ENCODE measurements around the gene RBMX2.
A peak's percentile ranks its signal among the peaks of the same experiment; 100 is the strongest.
"Not testable (repeated sequence)": the region's sequence is repeated elsewhere in the genome, so short reads cannot be mapped to it uniquely, and the experiment has no call there.

The RBMX2 gene

GRCh38 chrX:130401415-130402207 is at the start of gene RBMX2:
RBMX2 (plus strand) TSS chrX:130401987; CDS start chrX:130402033, 46 bp downstream.
- peak; percentile 36 to 40 for DNase-seq (ENCODE audit: low read depth in 2 of 2)

DNA sequence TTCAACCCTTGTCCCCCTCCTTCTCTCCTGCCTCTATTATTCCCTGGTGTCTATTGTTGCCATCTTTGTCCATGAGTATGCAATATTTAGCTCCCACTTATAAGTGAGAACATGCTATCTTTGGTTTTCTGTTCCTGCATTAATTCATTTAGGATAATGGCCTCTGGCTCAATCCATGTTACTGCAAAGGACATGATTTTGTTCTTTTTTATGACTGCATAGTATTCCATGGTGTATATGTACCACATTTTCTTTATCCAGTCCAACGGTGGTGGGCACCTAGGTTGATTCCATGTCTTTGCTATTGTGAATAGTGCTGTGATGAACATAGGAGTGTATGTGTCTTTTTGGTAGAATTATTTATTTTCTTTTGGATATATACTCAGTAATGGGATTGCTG is 49.7 kb upstream of the RBMX2 start:
- not testable (repeated sequence) for DNase-seq (ENCODE audit: low read depth in 2 of 2)

DNA sequence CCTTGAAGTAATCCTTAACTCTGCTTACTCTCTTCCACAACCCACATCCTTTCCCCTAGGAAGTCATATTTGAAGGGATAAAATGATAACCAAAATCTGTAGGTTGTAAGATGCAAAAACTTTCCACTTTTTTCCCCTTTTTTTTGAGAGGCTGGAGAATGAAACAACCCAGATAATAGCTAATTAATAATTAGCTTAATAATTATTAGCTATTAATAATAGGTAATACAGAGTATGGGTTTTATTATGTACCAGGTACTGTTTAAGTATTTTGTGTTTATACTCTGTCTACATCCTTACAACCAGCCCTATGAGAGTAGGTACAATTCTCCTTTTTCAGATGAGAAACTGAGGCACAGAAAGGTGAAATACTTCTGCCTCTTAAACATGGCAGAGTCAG is 25.7 kb upstream of the RBMX2 start:
- no peak for DNase-seq (ENCODE audit: low read depth in 2 of 2)

DNA sequence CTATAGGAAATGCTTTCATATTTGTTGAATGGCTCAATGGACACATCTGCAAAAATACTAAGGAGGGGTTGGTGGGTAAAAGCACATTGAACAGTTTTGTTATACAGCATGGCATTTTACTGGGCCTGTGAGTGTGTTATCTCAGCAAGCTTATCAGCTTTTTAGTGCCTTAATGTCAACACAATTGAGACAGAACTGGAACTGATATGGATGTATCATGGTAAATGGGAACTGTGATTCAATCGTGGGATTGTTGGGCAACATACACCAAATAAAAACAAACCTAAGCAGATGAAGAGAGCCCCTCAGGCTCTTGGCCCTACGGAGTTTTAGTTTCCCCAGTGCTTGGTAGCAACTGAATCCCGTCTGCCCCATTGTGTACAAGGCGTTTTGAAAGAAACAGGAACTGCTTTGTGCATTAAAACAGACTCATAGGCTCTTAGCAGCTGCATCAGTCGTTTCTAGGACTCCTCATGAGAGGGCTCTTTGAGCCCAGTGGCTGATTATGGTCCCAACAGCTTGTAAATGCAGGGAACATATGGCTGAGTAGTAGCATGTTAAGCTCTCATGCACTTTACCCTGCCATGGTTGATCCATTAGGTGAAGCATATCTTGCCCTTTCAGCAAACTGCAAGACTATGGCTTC is 23.6 kb upstream of the RBMX2 start:
- no peak for DNase-seq (ENCODE audit: low read depth in 2 of 2)

DNA sequence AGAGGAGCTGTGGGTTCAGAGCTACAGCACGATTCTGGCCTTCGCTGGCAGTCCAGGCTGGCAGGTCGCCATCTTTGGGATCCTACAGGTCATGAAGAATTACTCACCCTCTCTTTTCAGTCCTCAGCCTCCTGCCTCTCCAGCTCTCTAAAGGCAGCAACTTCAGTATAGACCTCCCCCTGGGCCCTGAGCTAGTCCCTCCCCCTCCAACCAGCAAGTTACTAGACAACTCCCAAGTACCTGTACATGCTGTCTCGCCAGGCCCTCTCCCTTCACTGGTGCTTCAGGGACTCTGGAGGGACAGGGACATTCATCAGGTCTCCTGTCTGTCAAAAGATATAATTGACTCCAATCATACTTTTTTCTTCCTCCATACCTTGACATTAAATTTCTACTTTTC is 16.3 kb upstream of the RBMX2 start, which contains the start of gene GPR119:
TSS of gene GPR119 (minus strand) at position 155 of the 400 bp plus-strand sequence. CDS start 227 bp downstream, outside the sequence.
- no peak for DNase-seq (ENCODE audit: low read depth in 2 of 2)

- DNase-seq (ENCODE audit: low read depth in 2 of 2): no peak
Observed at GRCh38 chrX:130386408-130386808, 15.4 kb upstream of the RBMX2 start.

- no peak for DNase-seq (ENCODE audit: low read depth in 2 of 2)
Observed at GRCh38 chrX:130393451-130394074, 8.2 kb upstream of the RBMX2 start.

- DNase-seq (ENCODE audit: low read depth in 2 of 2): no peak
Observed at GRCh38 chrX:130395341-130395740, 6.4 kb upstream of the RBMX2 start.

- no peak for DNase-seq (ENCODE audit: low read depth in 2 of 2)
Observed at GRCh38 chrX:130402208-130402684, 459 bp downstream of the RBMX2 start.

DNA sequence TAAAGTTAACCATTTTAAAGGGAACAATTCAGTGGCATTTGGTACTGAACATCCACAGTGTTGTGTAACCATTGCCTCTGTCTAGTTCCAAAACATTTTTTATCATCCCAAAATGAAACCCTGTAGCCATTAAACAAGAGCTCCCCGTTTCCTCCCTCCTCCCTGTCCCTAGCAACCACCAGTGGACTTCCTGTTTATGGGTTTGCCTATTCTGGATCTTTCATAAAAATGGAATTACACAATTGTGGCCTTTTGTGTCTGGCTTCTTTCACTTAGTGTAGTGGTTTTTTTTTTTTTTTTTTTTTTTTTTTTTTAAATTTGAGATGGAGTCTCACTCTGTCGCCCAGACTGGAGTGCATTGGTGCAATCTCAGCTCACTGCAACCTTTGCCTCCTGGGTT is 11.6 kb downstream of the RBMX2 start:
- DNase-seq (ENCODE audit: low read depth in 2 of 2): no peak

DNA sequence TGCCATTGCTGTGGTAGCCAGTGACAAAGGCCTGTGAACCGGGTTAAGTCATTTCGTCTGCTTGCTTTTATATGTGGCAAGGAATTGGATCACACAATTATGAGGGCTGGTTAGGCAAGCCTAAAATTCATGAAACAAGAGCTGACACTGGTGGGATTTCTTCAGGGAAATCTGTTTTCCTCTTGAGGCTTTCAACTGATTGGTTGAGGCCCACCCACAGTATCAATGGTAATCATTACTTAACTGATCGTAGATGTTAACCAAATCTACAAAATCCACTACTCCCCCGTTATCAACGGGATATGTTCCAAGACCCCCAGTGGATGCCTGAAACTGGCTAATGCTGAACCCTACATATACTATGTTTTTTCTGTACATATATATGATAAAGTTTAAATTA is 13.0 kb downstream of the RBMX2 start:
- no peak for DNase-seq (ENCODE audit: low read depth in 2 of 2)

DNA sequence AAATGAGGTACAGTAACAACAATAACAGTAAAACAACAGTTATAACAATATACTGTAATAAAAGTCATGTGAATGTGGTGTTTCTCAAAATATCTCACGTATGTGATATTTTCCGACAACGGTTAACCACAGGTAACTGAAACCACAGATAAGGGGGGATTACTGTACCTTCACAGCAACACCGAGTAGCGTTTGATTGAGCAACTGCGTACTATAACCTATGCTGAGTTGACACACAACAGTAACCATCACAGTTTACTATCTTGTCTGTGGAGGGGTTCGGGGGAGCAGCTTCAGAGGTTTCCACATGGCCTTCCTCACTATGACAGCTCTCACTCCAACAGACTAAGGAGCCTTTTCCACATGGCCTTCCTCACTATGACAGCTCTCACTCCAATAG is 13.4 kb downstream of the RBMX2 start:
- DNase-seq (ENCODE audit: low read depth in 2 of 2): no peak

GRCh38 chrX:130416785-130417184 is 15.0 kb downstream of the RBMX2 start:
- DNase-seq (ENCODE audit: low read depth in 2 of 2): no peak

DNA sequence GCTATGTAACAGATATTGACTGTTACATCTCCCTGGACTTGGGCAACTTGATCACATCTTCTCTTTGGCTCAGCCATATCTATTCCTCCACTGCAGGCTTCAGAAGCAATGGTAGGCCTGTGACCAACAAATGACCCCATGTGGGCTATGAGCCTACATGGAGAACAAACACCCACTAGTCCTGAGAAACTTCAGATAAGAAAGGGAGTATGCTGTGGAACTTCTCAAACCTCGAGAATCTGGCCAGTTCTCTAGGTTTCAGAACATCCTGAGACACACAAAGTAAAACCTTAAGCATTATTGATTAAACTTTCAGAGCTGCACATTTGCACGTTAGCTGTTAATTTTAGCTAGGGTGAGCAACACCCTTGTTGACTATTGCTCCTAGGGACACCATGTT is 16.3 kb downstream of the RBMX2 start:
- no peak for DNase-seq (ENCODE audit: low read depth in 2 of 2)

DNA sequence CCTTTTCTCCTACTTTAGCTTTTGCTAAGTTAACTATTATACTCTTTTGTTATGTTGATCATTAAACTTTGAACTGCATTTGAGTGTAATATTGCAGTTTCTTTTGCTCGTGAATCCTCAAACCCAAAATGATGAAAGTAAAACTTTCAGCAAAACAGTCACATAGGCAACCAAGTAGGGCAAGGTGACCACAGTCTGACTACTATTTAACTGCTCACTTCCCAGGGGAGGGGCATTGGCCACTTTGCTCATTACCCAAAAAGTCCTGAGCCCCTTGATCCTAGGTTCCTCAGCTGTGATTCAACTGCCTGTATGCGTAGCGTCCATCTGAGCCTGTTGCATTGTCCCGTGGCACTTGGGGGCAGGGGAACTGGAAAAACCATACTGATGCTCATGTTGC is 17.0 kb downstream of the RBMX2 start:
- no peak for DNase-seq (ENCODE audit: low read depth in 2 of 2)

DNA sequence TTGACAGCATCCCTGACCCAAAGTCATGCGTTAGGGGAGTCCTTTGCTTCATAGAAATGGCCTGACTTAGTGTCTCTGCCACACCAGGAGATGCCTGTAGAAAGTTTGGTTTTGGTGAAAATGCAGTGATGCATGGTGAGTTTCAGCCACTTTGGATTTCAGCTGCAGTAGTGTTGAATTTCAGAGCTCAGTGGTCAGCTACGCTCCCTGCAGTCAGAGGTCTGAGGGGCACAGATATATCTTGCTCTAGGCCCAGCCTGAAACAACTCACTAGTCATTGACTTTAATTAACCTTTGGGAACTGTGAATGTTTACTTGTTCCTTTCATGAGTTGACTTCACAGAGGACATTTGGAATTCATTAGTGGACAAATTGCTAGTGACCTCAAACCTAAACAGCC is 17.5 kb downstream of the RBMX2 start:
- no peak for DNase-seq (ENCODE audit: low read depth in 2 of 2)

DNA sequence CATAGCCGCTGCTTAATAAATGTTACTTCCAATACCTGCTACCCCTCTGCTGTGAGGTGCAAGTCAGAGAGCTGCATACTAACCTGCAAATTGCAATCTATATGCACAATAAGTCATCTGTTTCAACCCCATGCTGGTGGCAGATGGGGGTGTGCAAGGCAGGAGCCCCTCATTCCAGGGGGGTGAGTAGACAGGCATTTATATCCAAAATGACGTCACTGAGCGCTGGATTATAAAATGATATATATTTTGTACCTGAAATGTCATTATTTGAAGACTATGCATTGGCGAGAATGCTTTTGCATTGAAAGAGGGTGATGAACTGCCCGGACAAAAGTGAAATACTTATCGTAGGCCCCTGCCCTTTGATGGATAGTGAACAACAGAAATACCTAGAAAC is 24.7 kb downstream of the RBMX2 start:
- DNase-seq (ENCODE audit: low read depth in 2 of 2): no peak

DNA sequence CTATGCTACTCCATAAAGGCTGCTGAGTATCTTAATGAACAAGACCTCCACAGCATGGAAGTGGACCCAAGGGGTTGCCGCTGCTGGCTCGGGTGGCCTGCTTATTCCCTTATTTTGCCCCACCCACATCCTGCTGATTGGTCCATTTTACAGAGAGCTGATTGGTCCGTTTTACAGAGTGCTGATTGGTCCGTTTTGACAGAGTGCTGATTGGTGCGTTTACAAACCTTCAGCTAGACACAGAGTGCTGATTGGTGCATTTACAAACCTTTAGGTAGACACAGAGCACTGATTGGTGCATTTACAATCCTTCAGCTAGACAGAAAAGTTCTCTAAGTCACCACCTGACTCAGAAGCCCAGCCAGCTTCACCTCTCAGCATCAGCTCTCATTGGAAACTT is 27.4 kb downstream of the RBMX2 start:
- not testable (repeated sequence) for DNase-seq (ENCODE audit: low read depth in 2 of 2)

GRCh38 chrX:130435937-130436336 is 34.1 kb downstream of the RBMX2 start:
- DNase-seq (ENCODE audit: low read depth in 2 of 2): no peak

- not testable (repeated sequence) for DNase-seq (ENCODE audit: low read depth in 2 of 2)
Observed at GRCh38 chrX:130437996-130438395, 36.2 kb downstream of the RBMX2 start.

DNA sequence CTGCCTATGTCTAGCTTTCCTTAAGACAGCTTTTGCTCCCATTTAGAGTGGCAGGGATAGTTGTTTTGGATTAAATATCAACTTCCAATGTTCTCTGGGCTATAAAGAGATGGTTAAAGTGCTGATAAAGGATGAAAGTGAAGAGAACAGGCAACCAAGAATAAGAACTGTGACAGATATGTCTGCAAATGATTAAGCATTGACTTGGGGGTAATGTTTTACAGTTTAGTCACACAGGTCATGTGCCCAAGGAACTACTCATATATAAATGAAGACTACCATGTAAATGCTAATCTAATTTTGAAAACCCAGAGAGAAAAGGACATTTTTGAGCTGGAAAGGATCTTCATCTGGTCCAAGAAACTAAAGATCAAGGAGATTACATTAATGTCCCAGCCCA is 42.1 kb downstream of the RBMX2 start:
- DNase-seq (ENCODE audit: low read depth in 2 of 2): no peak

- DNase-seq (ENCODE audit: low read depth in 2 of 2): no peak
Observed at GRCh38 chrX:130444641-130445336, 43.0 kb downstream of the RBMX2 start.
